H1 (cell line): ENCODE results near the gene FOXA3. TPM values are rescaled to one million over a fixed set of nuclear protein-coding genes. Genes with fewer than 3 reads are reported as not detected.

ENCODE experiments used
- CTCF ChIA-PET: fragments of 300-600 bp; sonication (Branson Sonifier 250); formaldehyde crosslinking; loops from one replicate; lab custom pipeline; 2021; ENCODE audit not compliant: partially characterized antibody; lab: Charles Lee
- POLR2A ChIA-PET: fragments of 300-600 bp; sonication (Branson Sonifier 250); formaldehyde crosslinking; loops from one replicate; lab custom pipeline; 2021; ENCODE audit warnings: inconsistent platforms; ENCODE audit not compliant: partially characterized antibody; lab: Charles Lee
- DNase-seq, 2 experiments: peaks; one replicate each; pipeline versions ENCODE4 v3.0.0 to v3.0.0-alpha.2; 2010 to 2022; ENCODE audit warnings: low spot score in 2 of 2, low read depth in 1 of 2, mixed read lengths in 1 of 2
- FAIRE-seq: peaks from 2 replicates; lab custom pipeline; 2011; peaks lifted over from hg19 to GRCh38; lab: Jason Lieb, UNC
- H2AFZ ChIP-seq: 2 replicates; pipeline ENCODE4 v1.8.1; 2012; ENCODE audit warnings: low read length, inconsistent platforms
- H2AK5ac ChIP-seq: 2 replicates; pipeline ENCODE4 v1.6.1; 2013; ENCODE audit warnings: low read depth, low read length
- H2BK120ac ChIP-seq: replicated peaks from 2 replicates; pipeline ENCODE3; 2013; ENCODE audit warnings: low read depth, low read length, inconsistent platforms
- H2BK12ac ChIP-seq: 2 replicates; pipeline ENCODE4 v1.6.1; 2013; ENCODE audit warnings: low read depth, low read length
- H2BK15ac ChIP-seq: 2 replicates; pipeline ENCODE4 v1.6.1; 2013; ENCODE audit warnings: low read length
- H2BK20ac ChIP-seq: 2 replicates; pipeline ENCODE4 v1.6.1; 2013; ENCODE audit warnings: low read length
- H2BK5ac ChIP-seq: 2 replicates; pipeline ENCODE4 v1.6.1; 2013; ENCODE audit warnings: low read depth, low read length
- H3K14ac ChIP-seq: 2 replicates; pipeline ENCODE4 v1.6.1; 2013; ENCODE audit warnings: inconsistent platforms; ENCODE audit not compliant: insufficient read length
- H3K18ac ChIP-seq: 2 replicates; pipeline ENCODE4 v1.6.1; 2013; ENCODE audit warnings: low read length; ENCODE audit errors: extremely low read depth
- H3K23ac ChIP-seq: 2 replicates; pipeline ENCODE4 v1.6.1; 2013; ENCODE audit warnings: inconsistent platforms; ENCODE audit not compliant: insufficient read length
- H3K23me2 ChIP-seq: 2 replicates; pipeline ENCODE4 v1.6.1; 2013; ENCODE audit warnings: low read depth, low read length
- H3K27ac ChIP-seq: 2 replicates; pipeline ENCODE4 v1.6.1; 2011; ENCODE audit warnings: low read depth, low read length, inconsistent platforms
- H3K27me3 ChIP-seq, 4 experiments: replicated peaks in 1 of 4; 1 replicate in 1 of 4; 2 replicates in 3 of 4; pipeline versions ENCODE4 v1.6.1 to v1.8.1; 2011 to 2013; ENCODE audit warnings: low read length in 3 of 4, mild to moderate bottlenecking in 3 of 4, inconsistent platforms in 2 of 4, mixed read lengths in 2 of 4, moderate library complexity in 1 of 4; ENCODE audit not compliant: control insufficient read depth in 3 of 4, insufficient read depth in 3 of 4; ENCODE audit errors: extremely low read depth in 1 of 4
- H3K36me3 ChIP-seq, 4 experiments: 2 replicates each; pipeline versions ENCODE4 v1.6.1 to v1.8.1; 2011 to 2013; ENCODE audit warnings: mild to moderate bottlenecking in 4 of 4, low read length in 3 of 4, moderate library complexity in 2 of 4, control low read depth in 1 of 4, inconsistent platforms in 1 of 4; ENCODE audit not compliant: insufficient read depth in 4 of 4, control insufficient read depth in 2 of 4
- H3K4ac ChIP-seq: replicated peaks from 2 replicates; pipeline ENCODE3; 2013; ENCODE audit warnings: low read length, low read depth, mixed read lengths, inconsistent platforms; ENCODE audit not compliant: insufficient read length
- H3K4me1 ChIP-seq, 4 experiments: replicated peaks in 1 of 4; 1 replicate in 1 of 4; 2 replicates in 3 of 4; pipeline versions ENCODE4 v1.6.1 to v1.8.1; 2011 to 2013; ENCODE audit warnings: low read length in 3 of 4, inconsistent platforms in 2 of 4, mixed read lengths in 1 of 4; ENCODE audit not compliant: insufficient read depth in 4 of 4, control insufficient read depth in 3 of 4
- H3K4me2 ChIP-seq, 2 experiments: 2 replicates each; pipeline versions ENCODE4 v1.6.1 to v1.8.1; 2011 to 2013; ENCODE audit warnings: low read depth in 2 of 2, low read length in 2 of 2, control low read depth in 1 of 2, inconsistent platforms in 1 of 2, mild to moderate bottlenecking in 1 of 2; ENCODE audit not compliant: insufficient read depth in 1 of 2
- H3K4me3 ChIP-seq, 4 experiments: fragments of 200-600, 300-600 bp in 1 of 4; sonication (generic), shearing (Covaris generic), sonication (Bioruptor Twin) in 1 of 4; 2 replicates each; pipeline versions ENCODE4 v1.5.1 to v1.8.1; 2011 to 2016; ENCODE audit warnings: low read length in 4 of 4, low read depth in 3 of 4, control low read depth in 2 of 4, inconsistent platforms in 2 of 4, mild to moderate bottlenecking in 2 of 4, mixed read lengths in 1 of 4, moderate library complexity in 1 of 4; ENCODE audit not compliant: insufficient read depth in 2 of 4; ENCODE audit errors: extremely low read depth in 1 of 4
- H3K56ac ChIP-seq: replicated peaks from 2 replicates; pipeline ENCODE3; 2013; ENCODE audit warnings: low read depth, mild to moderate bottlenecking, mixed read lengths, low read length, inconsistent platforms; ENCODE audit not compliant: insufficient read length
- H3K79me1 ChIP-seq: 2 replicates; pipeline ENCODE4 v1.6.1; 2013; ENCODE audit warnings: low read depth, low read length, control low read depth
- H3K79me2 ChIP-seq, 2 experiments: 2 replicates each; pipeline versions ENCODE4 v1.6.1 to v1.8.1; 2012 to 2013; ENCODE audit warnings: low read length in 2 of 2, mild to moderate bottlenecking in 2 of 2, inconsistent platforms in 1 of 2; ENCODE audit not compliant: insufficient read depth in 2 of 2, control insufficient read depth in 1 of 2
- H3K9ac ChIP-seq, 4 experiments: replicated peaks in 1 of 4; 1 replicate in 1 of 4; 2 replicates in 3 of 4; pipeline versions ENCODE4 v1.6.1 to v1.8.1; 2011 to 2013; ENCODE audit warnings: low read depth in 3 of 4, low read length in 3 of 4, control low read depth in 2 of 4, mild to moderate bottlenecking in 2 of 4, moderate library complexity in 2 of 4, inconsistent platforms in 1 of 4; ENCODE audit errors: extremely low read depth in 1 of 4
- H3K9me3 ChIP-seq, 2 experiments: 2 replicates each; pipeline versions ENCODE4 v1.6.1 to v1.8.1; 2012 to 2013; ENCODE audit warnings: mild to moderate bottlenecking in 2 of 2, moderate library complexity in 2 of 2, control low read depth in 1 of 2, inconsistent platforms in 1 of 2, low read depth in 1 of 2, low read length in 1 of 2, mixed read lengths in 1 of 2; ENCODE audit not compliant: insufficient read depth in 2 of 2
- H4K20me1 ChIP-seq, 2 experiments: replicated peaks in 1 of 2; 2 replicates each; pipeline versions ENCODE3 to v1.8.1; 2011 to 2013; ENCODE audit warnings: inconsistent platforms in 2 of 2, low read length in 2 of 2, mild to moderate bottlenecking in 1 of 2; ENCODE audit not compliant: insufficient read depth in 2 of 2, control insufficient read depth in 1 of 2
- H4K5ac ChIP-seq: 2 replicates; pipeline ENCODE4 v1.6.1; 2013; ENCODE audit warnings: low read length, low read depth, mixed read lengths, inconsistent platforms; ENCODE audit not compliant: insufficient read length
- H4K8ac ChIP-seq: 2 replicates; pipeline ENCODE4 v1.8.0; 2013; ENCODE audit warnings: mild to moderate bottlenecking, moderate library complexity, low read length, inconsistent platforms; ENCODE audit not compliant: insufficient read depth; ENCODE audit errors: extremely low read depth
- H4K91ac ChIP-seq: replicated peaks from 2 replicates; pipeline ENCODE3; 2013; ENCODE audit warnings: low read length, mixed read lengths, inconsistent platforms; ENCODE audit not compliant: insufficient read length
- BACH1 ChIP-seq: IDR thresholded peaks from 2 replicates; pipeline ENCODE4 v1.6.1; 2012; ENCODE audit warnings: low read length, improper control_type of control experiment
- CREB1 ChIP-seq: IDR thresholded peaks from 2 replicates; pipeline ENCODE4 v1.6.1; 2012; ENCODE audit warnings: inconsistent platforms
- POU5F1 ChIP-seq: IDR thresholded peaks from 2 replicates; pipeline ENCODE4 v1.6.1; 2011; ENCODE audit warnings: low read depth, mild to moderate bottlenecking, low read length, moderate library complexity
- RNF2 ChIP-seq: fragments of 200-900, 300-1000 bp; sonication (generic); IDR thresholded peaks from 2 replicates; pipeline ENCODE4 v1.7.1; 2016; ENCODE audit warnings: borderline replicate concordance, low read depth, mild to moderate bottlenecking, antibody characterized with exemption, low read length; ENCODE audit not compliant: poor library complexity, severe bottlenecking; ENCODE audit errors: missing control alignments
- SIN3A ChIP-seq, 2 experiments: IDR thresholded peaks in 1 of 2; conservative IDR thresholded peaks in 1 of 2; 2 replicates each; pipeline ENCODE4 v1.6.1; 2011 to 2012; ENCODE audit warnings: low read length in 2 of 2, improper control_type of control experiment in 1 of 2, low read depth in 1 of 2, mild to moderate bottlenecking in 1 of 2
- SP2 ChIP-seq: IDR thresholded peaks from 2 replicates; pipeline ENCODE4 v1.6.1; 2012; ENCODE audit warnings: mild to moderate bottlenecking, low read length, inconsistent platforms
- SP4 ChIP-seq: IDR thresholded peaks from 2 replicates; pipeline ENCODE4 v1.6.1; 2012; ENCODE audit warnings: low read length, inconsistent platforms
- TCF12 ChIP-seq: IDR thresholded peaks from 2 replicates; pipeline ENCODE4 v1.6.1; 2011; ENCODE audit warnings: low read depth, mild to moderate bottlenecking, low read length
- WGBS, 2 experiments: shearing (Covaris generic) in 1 of 2; methylation state at CpG; one replicate each; pipeline versions ENCODE4 v1.1.6 to v1.1.7; 2013 to 2015; ENCODE audit warnings: low lambda C conversion rate in 2 of 2, mixed read lengths in 2 of 2, inconsistent platforms in 1 of 2, low coverage in 1 of 2, missing lambda C conversion rate in 1 of 2; ENCODE audit not compliant: insufficient replicate concordance in 2 of 2, insufficient coverage in 1 of 2, insufficient read length in 1 of 2; ENCODE audit errors: extremely low coverage in 1 of 2, missing lambda C conversion rate in 1 of 2; 5-methylcytosine and 5-hydroxymethylcytosine counted together
- polyA plus RNA-seq, 7 experiments: library from polyadenylated mRNA; depleted of rRNA in 3 of 7; stranded (reverse) in 5 of 7; unstranded in 2 of 7; fragments of >200 nt in 5 of 7; fragments of 200-250 nt in 2 of 7; gene quantifications; 1 replicate in 5 of 7; 2 replicates in 1 of 7; 4 replicates in 1 of 7; pipeline versions ENCODE4 v1.2.1 to v1.2.3, GENCODE V29; 2011 to 2013; ENCODE audit warnings: missing spikeins in 2 of 7, mixed read lengths in 2 of 7
- total RNA-seq: library from RNA; stranded (reverse); fragmentation: NEBNext Ultra II Directional; extraction: Animal tissue kit (Norgen Biotek cat#: 25700); gene quantifications from 2 replicates; pipeline ENCODE4 v1.2.1, GENCODE V29; 2021

FOXA3 gene
- total and polyA plus RNA-seq, 2 of the 8 experiments (the other 6 are each of a cell fraction or from before 2014, with no cell fraction given), result 20.2 to 49.1 TPM

GRCh38 chr19:45824531-45825262, 39.4 kb upstream of the FOXA3 start:
- Histone ChIP-seq H2AFZ (no peak overlapping the region), H2BK20ac (no peak overlapping the region), H3K79me2 (no peaks in the 10 kb centered on the region), H2BK5ac (no peak overlapping the region; the same call in 1 of the 2 replicates), H2AK5ac (no peak overlapping the region), H4K91ac (no peak overlapping the region), H2BK12ac (no peak overlapping the region), H3K23ac (no peak overlapping the region), H2BK15ac (no peak overlapping the region), H3K4me1 (no peaks in the 10 kb centered on the region), H4K5ac (no peak overlapping the region), H3K56ac (no peak overlapping the region), H2BK120ac (no peak overlapping the region), H4K20me1 (peaks cover 5 to 16% of the 10 kb centered on the region in 2 experiments), H3K4me3 (no peak overlapping the region), H3K4ac (no peak overlapping the region), H3K14ac (no peak overlapping the region), H3K27me3 (no peaks in the 10 kb centered on the region), H3K79me1 (no peaks in the 10 kb centered on the region; the same call in 1 of the 2 replicates), H3K23me2 (0 out of 2 replicates have a peak, but pooled peaks cover 1% of the 10 kb centered on the region), H3K9me3 (no peaks in the 10 kb centered on the region), H3K4me2 (no peak overlapping the region), H3K27ac (no peak overlapping the region), H3K9ac (no peak overlapping the region), H3K36me3 (peaks cover 44 to 70% (median 65%) of the 10 kb centered on the region in 4 experiments), H4K8ac (no peak overlapping the region), H3K18ac (no peak overlapping the region)
- 94% methylated on average over 26 of the region's 26 CpGs; no CpG with 5 or more reads in 1 of the 2 experiments for WGBS, 2 experiments
- POLR2A ChIA-PET, result interaction anchor here (1.2 to 3.0 kb wide), 8 partner anchors 9 to 133 kb away, joined by 3 to 11 read pairs (median 4); partner anchors contain the start of genes RSPH6A, SNRPD2 and SYMPK
- CTCF ChIA-PET, result interaction anchor here (1.2 to 5.3 kb wide), 6 partner anchors 7 to 115 kb away, joined by 3 to 42 read pairs (median 5); no protein-coding TSS in a partner anchor
- FAIRE-seq, result no peak
- DNase-seq, result no peak
- no peak for TF ChIP-seq SIN3A (conservative IDR thresholded peaks at IDR 0.05 in 1 of 2, IDR thresholded peaks at IDR 0.05 in 1 of 2; ENCODE audit: low read depth in 1 of 2, low read length in 2 of 2)
- TF ChIP-seq RNF2, result no peak
- no peak for TF ChIP-seq CREB1
- no peak for TF ChIP-seq SP2
- TF ChIP-seq SP4, result no peak
- no peak for TF ChIP-seq POU5F1
- no peak for TF ChIP-seq BACH1
- no peak for TF ChIP-seq TCF12
